DMS114 treated with DMSO at 0.1 percent for 48 hours (cell line): ENCODE data around the gene CST6.

Source experiments
- DNase-seq: peaks from one replicate; lab custom pipeline; 2025; ENCODE audit not compliant: unreplicated experiment; lab: John Stamatoyannopoulos, UW

CST6 gene, protein sequence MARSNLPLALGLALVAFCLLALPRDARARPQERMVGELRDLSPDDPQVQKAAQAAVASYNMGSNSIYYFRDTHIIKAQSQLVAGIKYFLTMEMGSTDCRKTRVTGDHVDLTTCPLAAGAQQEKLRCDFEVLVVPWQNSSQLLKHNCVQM

DNA sequence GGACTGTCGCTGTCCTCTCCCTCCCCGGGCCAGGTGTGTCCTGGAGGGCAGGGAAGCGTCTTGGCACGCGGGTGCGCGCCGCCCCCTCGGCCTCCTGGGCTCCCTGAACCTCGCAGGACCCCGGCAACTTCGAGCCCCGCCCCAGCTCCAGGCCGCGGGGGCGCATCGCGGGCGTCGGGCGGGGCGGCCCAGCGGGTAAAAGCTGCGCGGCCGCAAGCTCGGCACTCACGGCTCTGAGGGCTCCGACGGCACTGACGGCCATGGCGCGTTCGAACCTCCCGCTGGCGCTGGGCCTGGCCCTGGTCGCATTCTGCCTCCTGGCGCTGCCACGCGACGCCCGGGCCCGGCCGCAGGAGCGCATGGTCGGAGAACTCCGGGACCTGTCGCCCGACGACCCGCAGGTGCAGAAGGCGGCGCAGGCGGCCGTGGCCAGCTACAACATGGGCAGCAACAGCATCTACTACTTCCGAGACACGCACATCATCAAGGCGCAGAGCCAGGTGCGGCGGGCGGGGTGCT lies at the start of gene CST6:
TSS of gene CST6 (plus strand) at position 224 of the 519 bp plus-strand sequence. CDS start at position 261, 37 bp downstream.
- no peak for DNase-seq

DNA sequence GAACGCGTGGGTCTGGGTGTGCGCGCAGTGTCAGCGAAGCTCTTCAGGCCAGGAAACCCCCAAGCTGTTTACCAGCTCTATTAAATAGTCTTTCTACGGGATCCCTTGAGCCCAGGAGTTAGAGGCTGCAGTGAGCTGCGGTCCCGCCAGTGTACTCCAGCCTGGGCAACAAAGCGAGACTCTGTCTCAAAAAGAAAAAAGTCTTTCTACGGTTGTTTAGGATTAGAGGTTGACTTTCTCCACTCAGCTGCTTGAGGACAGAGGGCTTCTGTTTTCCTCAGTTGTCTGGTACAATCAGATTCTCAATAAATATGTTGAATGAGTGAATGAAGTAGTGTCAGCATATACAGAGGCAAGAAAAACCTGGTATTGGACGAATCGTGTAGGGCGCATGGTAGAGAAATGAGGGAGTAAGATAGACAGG lies 49.7 kb upstream of the CST6 start:
- no peak for DNase-seq

DNA sequence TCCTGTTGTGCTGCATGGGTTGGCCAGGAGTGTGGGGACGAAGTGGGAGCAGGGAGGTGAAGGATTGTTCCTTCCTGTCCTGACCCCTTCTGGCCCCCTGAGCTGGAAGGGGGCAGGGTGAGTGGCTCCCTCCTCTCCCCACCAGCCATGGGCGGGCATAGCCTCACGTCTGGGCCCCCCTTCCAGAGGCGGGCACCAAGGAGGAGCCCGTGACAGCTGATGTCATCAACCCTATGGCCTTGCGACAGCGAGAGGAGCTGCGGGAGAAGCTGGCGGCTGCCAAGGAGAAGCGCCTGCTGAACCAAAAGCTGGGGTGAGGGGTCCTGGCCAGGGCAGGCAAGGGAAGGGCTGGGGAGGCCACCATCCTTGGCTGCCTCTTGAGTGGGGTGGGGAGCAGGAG lies 46.9 kb upstream of the CST6 start:
- no peak for DNase-seq

DNA sequence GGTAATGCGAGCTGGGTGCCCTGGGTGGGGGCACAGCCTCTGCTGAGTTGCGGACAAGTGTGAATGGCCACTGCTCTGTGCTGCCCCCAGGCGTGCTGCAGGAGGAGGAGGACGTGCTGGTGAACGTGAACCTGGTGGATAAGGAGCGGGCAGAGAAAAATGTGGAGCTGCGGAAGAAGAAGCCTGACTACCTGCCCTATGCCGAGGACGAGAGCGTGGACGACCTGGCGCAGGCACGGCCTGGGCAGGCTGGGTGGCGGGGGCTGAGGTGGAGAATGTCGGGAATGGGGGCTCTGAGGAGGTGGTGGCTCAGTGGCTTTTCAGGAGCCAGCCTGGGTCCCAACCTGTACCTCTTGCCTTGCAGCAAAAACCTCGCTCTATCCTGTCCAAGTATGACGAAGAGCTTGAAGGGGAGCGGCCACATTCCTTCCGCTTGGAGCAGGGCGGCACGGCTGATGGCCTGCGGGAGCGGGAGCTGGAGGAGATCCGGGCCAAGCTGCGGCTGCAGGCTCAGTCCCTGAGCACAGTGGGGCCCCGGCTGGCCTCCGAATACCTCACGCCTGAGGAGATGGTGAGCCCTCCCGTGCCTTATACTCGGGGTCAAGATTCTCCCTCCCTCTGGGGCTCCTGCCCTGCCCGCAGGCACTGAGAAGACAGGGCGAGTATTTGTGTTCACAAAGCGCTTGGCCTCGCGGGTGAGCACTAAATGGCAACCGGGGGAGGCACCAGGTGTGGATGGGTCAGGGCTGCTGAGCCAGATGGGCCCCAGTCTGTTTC lies 45.6 kb upstream of the CST6 start:
- no peak for DNase-seq

DNA sequence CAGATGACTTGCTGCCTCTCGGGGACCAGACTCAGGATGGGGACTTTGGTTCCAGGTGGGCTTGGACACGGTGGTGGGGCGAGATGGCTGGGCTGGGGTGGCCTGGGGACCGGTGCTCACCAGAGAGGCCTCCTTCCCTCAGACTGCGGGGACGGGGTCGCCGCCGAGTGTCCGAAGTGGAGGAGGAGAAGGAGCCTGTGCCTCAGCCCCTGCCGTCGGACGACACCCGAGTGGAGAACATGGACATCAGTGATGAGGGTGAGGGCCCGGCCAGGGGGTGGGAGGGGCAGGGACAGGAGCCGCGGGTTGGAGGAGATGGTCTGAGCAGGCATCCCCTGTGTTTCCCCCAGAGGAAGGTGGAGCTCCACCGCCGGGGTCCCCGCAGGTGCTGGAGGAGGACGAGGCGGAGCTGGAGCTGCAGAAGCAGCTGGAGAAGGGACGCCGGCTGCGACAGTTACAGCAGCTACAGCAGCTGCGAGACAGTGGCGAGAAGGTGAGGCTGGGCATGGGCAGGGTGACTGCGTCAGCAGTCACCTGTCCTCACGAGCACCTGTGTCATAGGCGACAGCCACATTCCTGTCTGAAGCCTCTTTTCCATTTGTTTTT lies 44.4 kb upstream of the CST6 start:
- no peak for DNase-seq

DNA sequence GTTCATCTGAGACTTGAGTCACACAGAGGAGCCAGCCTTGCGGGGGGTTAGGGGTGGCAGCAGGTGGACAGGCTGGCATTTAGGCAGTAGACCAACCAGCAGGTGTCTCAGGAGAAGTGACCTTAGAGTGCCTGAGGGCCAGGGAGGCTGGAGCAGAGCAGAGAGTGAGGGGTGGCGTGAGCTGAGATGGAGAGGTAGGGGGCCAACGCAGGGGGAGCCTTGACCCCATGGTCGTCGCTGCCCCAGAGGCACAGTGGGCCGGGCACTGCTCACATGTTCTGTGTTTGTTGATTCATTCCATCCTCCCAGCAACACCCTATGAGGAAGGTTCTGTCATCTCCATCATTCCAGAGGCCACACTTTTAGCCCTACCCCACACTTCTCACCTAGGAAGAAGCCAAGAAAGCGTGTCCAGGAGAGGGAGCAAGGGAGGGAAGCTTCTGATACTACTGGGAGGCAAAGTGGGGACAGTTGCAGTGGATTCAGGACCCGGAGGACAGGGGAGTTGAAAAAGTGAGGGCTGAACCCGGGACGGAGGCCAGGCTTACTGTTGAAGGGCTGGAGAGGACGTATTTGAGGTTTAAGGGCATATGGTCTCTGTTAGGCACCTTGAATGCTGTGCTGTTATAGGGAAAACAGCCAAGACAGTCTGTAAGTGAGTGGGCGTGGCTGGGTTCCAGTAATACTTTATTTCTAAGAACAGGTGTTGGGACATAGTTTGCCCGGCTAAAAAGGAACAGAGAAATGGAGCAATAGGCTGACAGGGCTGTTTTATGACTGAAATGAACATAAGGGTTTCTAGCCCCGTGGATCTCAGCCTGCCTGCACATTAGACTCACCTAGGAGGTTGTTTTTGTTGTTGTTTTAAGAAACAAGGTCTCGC lies 43.0 kb upstream of the CST6 start:
- DNase-seq: no peak

DNA sequence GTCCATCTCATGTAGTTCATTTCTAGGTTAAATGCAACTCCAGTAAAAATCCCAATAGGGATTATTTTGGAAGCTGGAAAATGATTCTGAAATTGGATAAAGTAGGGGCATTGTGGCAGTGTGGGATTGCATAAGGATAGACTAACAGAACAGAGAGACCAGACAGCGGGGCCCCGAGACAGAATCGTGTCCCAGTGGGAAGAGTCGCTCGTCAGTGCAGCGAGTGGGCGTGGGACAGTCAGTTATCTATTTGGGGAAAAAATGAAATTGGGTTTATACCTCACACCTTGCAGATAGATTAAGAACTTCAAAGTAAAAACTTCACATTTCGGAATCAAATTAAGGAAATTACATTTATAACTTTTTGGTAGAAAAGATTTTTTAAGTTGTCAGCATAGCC lies 39.7 kb upstream of the CST6 start:
- DNase-seq: no peak

DNA sequence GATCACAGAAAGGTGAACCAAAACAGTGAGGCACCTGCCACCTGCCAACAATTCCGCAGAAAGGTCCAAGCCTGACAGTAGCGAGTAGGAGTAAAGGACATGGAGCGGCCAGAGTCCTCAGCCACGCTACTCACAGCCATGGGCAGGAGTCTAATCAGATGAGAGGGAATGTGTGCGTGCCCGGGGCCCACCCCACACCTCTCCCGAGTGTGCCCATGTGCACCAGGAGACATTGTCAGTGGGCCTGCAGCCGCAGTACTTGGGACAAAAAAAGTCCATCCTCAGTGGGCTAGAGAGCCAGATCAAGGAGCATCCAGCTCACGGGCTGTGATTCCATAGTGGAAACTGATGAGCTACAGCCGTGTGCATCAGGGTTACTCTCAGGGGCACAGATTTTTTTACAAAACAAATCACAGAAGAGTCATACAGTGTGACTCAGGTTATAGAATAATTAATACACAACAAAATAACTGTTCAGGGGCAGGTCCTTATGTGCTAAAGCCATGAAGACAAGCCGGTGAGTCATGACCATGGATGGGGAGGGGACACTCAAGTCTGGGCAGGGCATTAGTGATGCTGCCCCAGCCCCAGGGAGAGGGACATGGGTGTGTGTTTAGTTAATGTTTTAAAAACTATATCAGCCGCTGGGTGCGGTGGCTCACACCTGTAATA lies 38.2 kb upstream of the CST6 start:
- DNase-seq: no peak

DNA sequence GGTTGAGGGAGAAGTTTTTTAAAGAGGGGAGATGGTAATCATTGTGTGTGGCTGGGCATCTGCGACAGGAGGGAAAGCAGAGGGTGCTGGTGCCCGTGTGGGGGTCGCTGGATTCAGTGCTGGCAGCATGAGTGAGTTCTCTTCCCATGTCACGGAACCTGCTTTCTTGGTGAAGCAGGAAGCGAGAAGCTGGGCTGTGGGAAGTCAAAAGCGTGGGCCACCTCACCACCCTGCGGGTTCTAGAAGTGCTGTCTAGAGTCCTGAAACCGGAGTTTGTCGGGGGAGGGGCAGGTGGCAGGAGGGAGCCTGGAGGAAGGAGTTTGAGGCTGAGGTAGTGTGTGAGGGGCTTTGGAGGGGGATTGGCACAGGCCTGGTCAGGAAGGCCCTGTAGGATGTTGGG lies 36.0 kb upstream of the CST6 start:
- DNase-seq: no peak

DNA sequence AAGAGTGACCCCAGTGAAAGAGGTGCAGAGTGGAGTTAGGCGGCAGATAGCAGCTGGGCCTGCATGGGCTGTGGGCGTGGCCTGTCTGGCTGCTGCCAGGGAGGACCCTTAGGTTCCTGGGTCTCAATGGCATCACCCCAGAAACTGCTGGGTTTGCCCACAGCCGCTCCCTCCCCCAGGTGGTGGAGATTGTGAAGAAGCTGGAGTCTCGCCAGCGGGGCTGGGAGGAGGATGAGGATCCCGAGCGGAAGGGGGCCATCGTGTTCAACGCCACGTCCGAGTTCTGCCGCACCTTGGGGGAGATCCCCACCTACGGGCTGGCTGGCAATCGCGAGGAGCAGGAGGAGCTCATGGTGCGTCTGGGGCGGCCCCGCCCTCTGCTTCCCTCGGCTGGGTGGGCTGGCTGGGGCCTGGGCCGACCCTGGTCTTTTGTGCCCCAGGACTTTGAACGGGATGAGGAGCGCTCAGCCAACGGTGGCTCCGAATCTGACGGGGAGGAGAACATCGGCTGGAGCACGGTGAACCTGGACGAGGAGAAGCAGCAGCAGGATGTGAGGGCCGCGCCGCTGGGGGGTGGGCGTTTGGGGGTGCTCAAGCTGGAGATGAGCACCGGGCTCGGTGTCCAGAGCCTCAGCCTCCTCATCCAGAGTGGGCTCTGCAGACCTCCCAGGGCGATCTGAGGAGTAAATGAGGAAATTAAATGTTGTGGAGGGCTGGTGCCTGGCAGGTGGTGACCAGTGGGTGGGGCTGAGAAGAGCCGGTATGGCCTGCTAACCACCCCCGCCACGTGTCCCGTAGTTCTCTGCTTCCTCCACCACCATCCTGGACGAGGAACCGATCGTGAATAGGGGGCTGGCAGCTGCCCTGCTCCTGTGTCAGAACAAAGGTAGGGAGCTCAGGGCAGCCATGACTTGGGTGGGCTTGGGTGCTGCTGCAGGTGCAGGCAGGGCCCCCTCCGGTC lies 35.3 kb upstream of the CST6 start:
- no peak for DNase-seq

DNA sequence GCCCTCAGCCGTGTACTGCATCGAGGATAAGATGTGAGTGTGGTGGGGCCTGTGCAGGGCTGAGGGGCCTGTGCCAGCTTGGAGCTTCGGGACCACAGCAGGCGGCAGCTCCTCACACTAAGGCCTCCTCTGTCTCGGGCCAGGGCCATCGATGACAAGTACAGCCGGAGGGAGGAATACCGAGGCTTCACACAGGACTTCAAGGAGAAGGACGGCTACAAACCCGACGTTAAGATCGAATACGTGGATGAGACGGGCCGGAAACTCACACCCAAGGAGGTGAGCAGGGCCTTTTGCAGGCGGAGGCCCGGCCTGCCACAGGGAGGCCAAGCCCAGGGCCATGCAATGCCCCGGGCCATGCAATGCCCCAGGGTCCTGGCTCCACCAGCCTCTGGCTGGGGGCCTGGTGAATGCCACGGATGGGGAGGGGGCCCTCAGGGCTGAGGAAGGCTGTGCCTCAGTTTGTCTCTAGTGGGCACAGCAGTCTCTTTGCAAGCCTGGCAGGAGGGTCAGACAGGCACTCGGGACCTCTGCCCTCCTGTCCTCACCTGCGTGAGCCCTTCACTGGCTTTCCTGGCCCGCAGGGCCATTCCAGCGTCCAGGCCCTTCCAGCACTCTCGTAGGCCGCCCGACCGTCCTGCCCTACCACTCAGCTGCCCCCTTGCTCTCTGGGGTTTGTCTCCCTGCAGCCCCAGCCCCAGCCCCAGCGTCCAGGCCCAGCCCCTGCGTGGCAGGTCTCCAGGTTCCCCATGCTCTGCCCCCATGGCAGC lies 34.0 kb upstream of the CST6 start:
- DNase-seq: no peak

DNA sequence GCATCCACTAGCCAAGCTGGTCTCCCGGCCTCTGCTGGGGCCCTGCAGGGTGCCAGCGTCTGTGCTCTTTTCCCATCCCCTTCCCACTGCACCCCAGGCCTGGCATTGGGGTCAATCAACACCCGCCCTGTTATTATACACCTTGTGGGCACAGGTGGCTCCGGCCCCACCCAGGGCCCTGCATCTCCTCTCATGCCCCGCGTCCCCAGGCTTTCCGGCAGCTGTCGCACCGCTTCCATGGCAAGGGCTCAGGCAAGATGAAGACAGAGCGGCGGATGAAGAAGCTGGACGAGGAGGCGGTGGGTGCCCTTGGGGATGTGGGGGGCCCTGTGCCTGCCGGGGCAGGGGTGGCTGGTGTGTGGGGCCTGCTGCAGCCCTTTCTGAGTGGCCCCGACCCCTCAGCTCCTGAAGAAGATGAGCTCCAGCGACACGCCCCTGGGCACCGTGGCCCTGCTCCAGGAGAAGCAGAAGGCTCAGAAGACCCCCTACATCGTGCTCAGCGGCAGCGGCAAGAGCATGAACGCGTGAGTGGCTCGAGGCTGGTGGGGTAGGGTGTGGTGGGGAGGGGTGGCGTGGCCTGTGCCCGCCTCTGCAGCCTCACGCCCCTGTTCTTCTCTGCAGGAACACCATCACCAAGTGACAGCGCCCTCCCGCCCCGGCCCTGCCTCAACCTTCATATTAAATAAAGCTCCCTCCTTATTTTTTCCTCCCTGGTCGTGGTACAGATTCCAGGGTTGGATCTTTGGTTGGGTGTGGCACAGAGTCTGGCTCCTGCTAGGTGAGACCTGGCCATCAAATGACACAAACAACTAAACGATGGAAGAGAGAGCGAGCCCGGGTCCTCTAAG lies 33.2 kb upstream of the CST6 start:
- no peak for DNase-seq

DNA sequence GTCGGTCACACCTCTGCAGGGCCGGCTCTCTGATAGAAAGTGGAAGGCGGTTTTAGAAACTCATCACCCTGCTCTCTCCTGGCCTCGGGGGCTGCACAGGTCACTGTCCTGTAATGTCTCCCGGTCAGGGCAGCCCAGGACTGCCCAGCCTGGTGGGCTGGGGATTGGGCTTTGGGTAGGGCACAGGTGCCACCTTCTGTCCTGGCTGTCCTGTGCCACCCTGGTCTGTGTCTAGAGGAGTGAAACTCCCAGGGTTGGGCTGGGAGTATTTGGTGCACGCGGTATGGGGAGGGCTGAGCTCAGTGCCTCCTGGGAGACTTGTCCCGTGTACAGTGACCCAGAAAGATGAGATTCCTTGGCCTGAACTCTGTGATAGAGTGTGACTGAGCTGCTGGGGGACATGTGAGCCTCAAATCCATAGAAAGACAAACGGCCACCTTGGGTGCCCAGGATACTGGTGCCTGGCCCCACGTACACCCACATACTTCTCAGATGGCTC lies 32.5 kb upstream of the CST6 start:
- DNase-seq: no peak

DNA sequence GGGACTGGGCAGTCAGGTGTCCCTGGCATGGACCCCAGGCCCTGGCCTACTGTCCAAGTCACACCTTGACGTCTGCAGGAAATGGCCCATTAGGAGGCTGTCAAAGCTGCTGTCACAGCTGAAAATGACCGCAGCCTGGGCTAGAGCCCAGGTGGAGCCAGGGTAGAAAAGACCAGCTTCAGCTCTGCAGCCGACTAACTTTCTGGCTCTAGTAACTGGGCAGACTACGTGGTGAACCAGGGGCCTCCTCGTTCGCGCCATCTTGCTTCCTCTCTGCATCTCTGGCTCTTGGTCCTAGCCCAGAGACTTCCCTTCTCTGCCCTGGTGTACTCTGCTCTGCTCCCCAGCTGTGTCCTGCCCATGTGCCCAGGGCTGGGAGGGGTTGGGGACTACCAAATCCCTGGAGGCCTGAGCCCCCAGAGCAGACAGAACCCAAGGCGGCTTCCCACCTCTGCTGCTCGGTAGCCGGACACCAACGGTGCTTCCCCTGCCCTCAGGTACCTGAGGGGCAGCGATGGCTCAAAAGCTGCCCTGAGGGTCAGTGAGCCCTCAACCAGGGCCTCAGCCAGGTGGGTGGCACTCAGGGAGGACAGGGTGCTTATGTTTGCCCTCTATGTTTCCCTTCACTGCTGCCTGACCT lies 30.6 kb upstream of the CST6 start:
- DNase-seq: no peak

DNA sequence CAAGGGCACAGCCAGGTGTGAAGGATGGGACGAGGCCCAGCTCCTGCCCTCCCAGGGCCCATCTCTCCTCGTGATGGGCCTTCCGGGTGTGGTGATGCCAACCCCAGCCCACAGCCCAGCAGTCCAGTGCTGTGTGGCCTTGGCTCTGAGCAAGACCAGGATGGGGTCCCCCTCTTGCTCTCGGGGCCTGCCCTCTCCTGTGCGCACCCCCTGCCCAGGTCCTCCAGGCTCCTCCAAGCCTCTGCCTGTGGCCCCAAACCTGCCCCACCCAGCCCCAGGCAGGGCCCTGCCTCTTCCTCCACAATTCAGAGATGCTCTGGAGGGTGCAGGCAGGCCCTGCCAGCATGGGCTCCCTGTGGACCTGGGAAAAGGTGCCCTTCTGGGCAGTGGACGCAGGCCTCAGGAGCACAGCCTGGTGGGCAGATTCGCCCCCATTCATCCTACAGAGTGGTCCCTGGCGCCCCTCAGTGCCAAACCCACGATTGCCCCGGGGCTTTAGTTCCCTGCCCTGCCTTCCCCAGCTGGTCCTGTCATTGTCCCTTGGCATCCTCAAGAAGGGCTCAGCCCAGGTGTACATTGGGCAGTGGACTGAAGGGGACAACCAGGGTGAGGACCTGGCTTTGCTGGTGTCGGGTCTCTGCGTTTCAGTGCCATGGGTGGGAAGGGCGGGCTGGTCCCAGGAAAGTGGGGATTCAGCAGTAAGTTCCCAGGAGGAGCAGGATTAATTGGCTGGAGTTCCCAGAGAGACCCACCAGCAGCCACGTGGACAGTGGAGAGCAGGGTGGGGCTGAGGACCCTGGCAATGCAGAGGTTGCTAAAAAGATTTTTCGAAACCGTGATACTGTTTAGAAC lies 29.6 kb upstream of the CST6 start:
- DNase-seq: no peak

DNA sequence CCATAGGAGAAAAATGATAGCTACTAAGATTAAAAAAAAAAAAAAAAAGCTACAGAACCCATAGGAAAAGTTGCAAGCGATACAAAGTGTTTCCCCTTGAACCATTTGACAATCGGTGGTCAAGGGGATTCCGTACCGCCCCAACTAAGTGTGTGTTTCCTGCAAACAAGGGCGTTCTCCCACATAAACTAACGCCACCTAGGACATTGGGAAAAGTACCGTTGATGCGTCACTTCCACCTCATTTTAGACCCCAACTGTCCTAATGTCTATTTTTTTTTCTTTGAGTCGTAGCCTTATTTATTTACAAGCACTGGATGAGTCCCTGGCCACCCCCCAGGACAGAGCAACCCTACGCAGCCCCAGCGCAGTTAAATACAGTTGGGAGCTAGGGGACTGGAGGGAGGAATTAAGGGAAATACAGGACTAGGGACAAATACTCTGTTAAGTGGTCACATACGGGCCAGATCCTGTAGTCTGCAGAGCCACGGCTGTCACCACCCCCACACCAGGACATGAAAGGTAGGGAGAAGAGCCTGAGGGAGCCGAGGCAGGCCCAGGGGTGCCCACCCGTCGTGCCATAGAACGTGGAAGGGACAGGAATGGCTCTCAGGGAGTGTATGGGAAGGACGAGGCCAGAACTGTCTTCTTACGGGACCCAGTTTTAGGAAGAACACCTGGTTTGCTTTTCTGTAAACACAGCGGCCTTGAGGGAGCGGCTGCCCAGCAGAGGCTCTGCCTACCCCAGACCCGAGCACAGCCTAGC lies 28.8 kb upstream of the CST6 start:
- DNase-seq: no peak
